Measurements from ENCODE around the gene HES5.

GRCh38 chr1:2504225-2504948 lies 25.7 kb downstream of the HES5 start:
- TF ChIP-seq POLR2A (IDR thresholded peaks at IDR 0.05; ENCODE audit: extremely low read depth, insufficient read length), result no peak
- TF ChIP-seq CTCF (IDR thresholded peaks at IDR 0.05; ENCODE audit: low read depth, low read length), result no peak
- no peak for TF ChIP-seq MAX (IDR thresholded peaks at IDR 0.05; ENCODE audit: low read depth, low read length)
- TF ChIP-seq MYC (IDR thresholded peaks at IDR 0.05; ENCODE audit: low read depth, low read length), result no peak
